ENCODE measurements around the gene DUOX2. TPM values are rescaled to one million over a fixed set of nuclear protein-coding genes. Genes with fewer than 3 reads are reported as not detected.

Gene DUOX2
- total RNA-seq, 4 donors from 2014 or later, result 3.5 to 11.0 (median 3.9) TPM

GRCh38 chr15:45156744-45157455 is 42.9 kb upstream of the DUOX2 start:
- WGBS, 2 donors, result 69 to 79% methylated on average over 7 of the region's 7 CpGs
- TF ChIP-seq POLR2A (IDR thresholded peaks at IDR 0.05) (no peak), CTCF (IDR thresholded peaks at IDR 0.05) (no peak)
- intact Hi-C loops (cut with DNase I; ENCODE audit: low total_unique reads), result no loop called here
- H3K4me3 ChIP-seq (ENCODE audit: low read depth, poor library complexity, severe bottlenecking), result no peak overlapping the region
- DNase-seq (ENCODE audit: low spot score in 2 of 2), result no peak

GRCh38 chr15:45155739-45156138 is 41.8 kb upstream of the DUOX2 start:
- no peak overlapping the region for H3K4me3 ChIP-seq (ENCODE audit: low read depth, poor library complexity, severe bottlenecking)
- WGBS, 2 donors, result 85 to 95% methylated on average over 8 of the region's 8 CpGs
- intact Hi-C loops (cut with DNase I; ENCODE audit: low total_unique reads), result no loop called here
- no peak for TF ChIP-seq POLR2A (IDR thresholded peaks at IDR 0.05)
- no peak for TF ChIP-seq CTCF (IDR thresholded peaks at IDR 0.05)
- no peak for DNase-seq (ENCODE audit: low spot score in 2 of 2)

GRCh38 chr15:45151998-45152828 is 38.2 kb upstream of the DUOX2 start:
- 93 to 96% methylated on average over 36 of the region's 36 CpGs for WGBS, 2 donors
- TF ChIP-seq POLR2A (IDR thresholded peaks at IDR 0.05), result no peak
- no peak for TF ChIP-seq CTCF (IDR thresholded peaks at IDR 0.05)
- H3K4me3 ChIP-seq (ENCODE audit: low read depth, poor library complexity, severe bottlenecking), result no peak overlapping the region
- DNase-seq (ENCODE audit: low spot score in 2 of 2), result no peak
- intact Hi-C loops (cut with DNase I; ENCODE audit: low total_unique reads), result no loop called here

GRCh38 chr15:45150997-45151396 is 37.0 kb upstream of the DUOX2 start:
- intact Hi-C loops (cut with DNase I; ENCODE audit: low total_unique reads), result no loop called here
- TF ChIP-seq CTCF (IDR thresholded peaks at IDR 0.05), result no peak
- no peak for TF ChIP-seq POLR2A (IDR thresholded peaks at IDR 0.05)
- 91 to 97% methylated on average over 6 of the region's 6 CpGs for WGBS, 2 donors
- DNase-seq (ENCODE audit: low spot score in 2 of 2), result no peak
- H3K4me3 ChIP-seq (ENCODE audit: low read depth, poor library complexity, severe bottlenecking), result no peak overlapping the region

- intact Hi-C loops (cut with DNase I; ENCODE audit: low total_unique reads), result no loop called here
- no peak for DNase-seq (ENCODE audit: low spot score in 2 of 2)
- WGBS, 2 donors, result 78 to 93% methylated on average over 2 to 6 of the region's 6 CpGs
- H3K4me3 ChIP-seq (ENCODE audit: low read depth, poor library complexity, severe bottlenecking), result no peak overlapping the region
- no peak for TF ChIP-seq POLR2A (IDR thresholded peaks at IDR 0.05)
- TF ChIP-seq CTCF (IDR thresholded peaks at IDR 0.05), result no peak
Measured at GRCh38 chr15:45150481-45150880, 36.5 kb upstream of the DUOX2 start.

All from lower leg skin (tissue), 4 donors.